Ascending aorta (tissue), 2 donors: ENCODE measurements around the gene AGAP5. TPM values are rescaled to one million over a fixed set of nuclear protein-coding genes. Genes with fewer than 3 reads are reported as not detected.
"Not testable (repeated sequence)": the region's sequence is repeated elsewhere in the genome, so short reads cannot be mapped to it uniquely, and the experiment has no call there.

Experiments used
- DNase-seq, 2 donors: peaks; one replicate each; pipeline ENCODE4 v3.0.0-alpha.2; 2019; ENCODE audit warnings: low spot score in 2 of 2
- H3K27ac ChIP-seq, 2 donors: fragments of 200-600 bp; sonication (generic); one replicate each; pipeline ENCODE4 v1.5.1; 2016 to 2017; ENCODE audit warnings: mild to moderate bottlenecking in 1 of 2
- H3K27me3 ChIP-seq: fragments of 200-600 bp; sonication (generic); one replicate; pipeline ENCODE4 v1.5.1; 2017
- H3K36me3 ChIP-seq, 2 donors: fragments of 200-600 bp; sonication (generic); one replicate each; pipeline ENCODE4 v1.5.1; 2016
- H3K4me1 ChIP-seq, 2 donors: fragments of 200-600 bp; sonication (generic); one replicate each; pipeline ENCODE4 v1.5.1; 2016 to 2017; ENCODE audit warnings: mild to moderate bottlenecking in 1 of 2
- H3K4me3 ChIP-seq, 2 donors: fragments of 200-600 bp; sonication (generic); one replicate each; pipeline ENCODE4 v1.5.1; 2016 to 2017; ENCODE audit warnings: mild to moderate bottlenecking in 1 of 2
- H3K9me3 ChIP-seq, 2 donors: fragments of 200-600 bp; sonication (generic); one replicate each; pipeline ENCODE4 v1.5.1; 2016
- intact Hi-C: fragments of 100-400 bp; cut with DNase I; formaldehyde crosslinking; loops from one replicate; pipeline ENCODE4 v1.15.1; 2023
- total RNA-seq: library from RNA; depleted of rRNA; stranded (reverse); fragments of >200 nt; gene quantifications from one replicate; pipeline ENCODE4 v1.1.0, GENCODE V29; 2016

AGAP5 gene
- total RNA-seq, 1 donor from 2014 or later, result 0.32 TPM

GRCh38 chr10:73711683-73712082 lies 13.8 kb upstream of the AGAP5 start:
- intact Hi-C loops, H3K4me1 ChIP-seq, H3K9me3 ChIP-seq, H3K27me3 ChIP-seq, H3K4me3 ChIP-seq, DNase-seq, H3K27ac ChIP-seq: not testable (repeated sequence)
- peaks cover 22 to 25% of the 10 kb centered on the region in 2 donors for H3K36me3 ChIP-seq

GRCh38 chr10:73708122-73708521 lies 10.2 kb upstream of the AGAP5 start:
- H3K9me3 ChIP-seq, H3K27ac ChIP-seq, H3K4me1 ChIP-seq, H3K4me3 ChIP-seq, DNase-seq, H3K27me3 ChIP-seq, intact Hi-C loops: not testable (repeated sequence)
- peaks cover 4 to 13% of the 10 kb centered on the region in 2 donors for H3K36me3 ChIP-seq

- DNase-seq, intact Hi-C loops, H3K36me3 ChIP-seq, H3K4me1 ChIP-seq, H3K4me3 ChIP-seq, H3K9me3 ChIP-seq, H3K27ac ChIP-seq, H3K27me3 ChIP-seq: not testable (repeated sequence)
Measured at GRCh38 chr10:73707628-73708027, 9.7 kb upstream of the AGAP5 start.

GRCh38 chr10:73706488-73706887 lies 8.6 kb upstream of the AGAP5 start:
- H3K36me3 ChIP-seq, H3K9me3 ChIP-seq, H3K27me3 ChIP-seq, intact Hi-C loops, H3K27ac ChIP-seq, H3K4me1 ChIP-seq, DNase-seq, H3K4me3 ChIP-seq: not testable (repeated sequence)

- H3K9me3 ChIP-seq, H3K4me1 ChIP-seq, H3K36me3 ChIP-seq, H3K27ac ChIP-seq, intact Hi-C loops, H3K4me3 ChIP-seq, H3K27me3 ChIP-seq, DNase-seq: not testable (repeated sequence)
Measured at GRCh38 chr10:73705506-73706072, 7.7 kb upstream of the AGAP5 start.

GRCh38 chr10:73703924-73704323 lies 6.0 kb upstream of the AGAP5 start:
- H3K9me3 ChIP-seq, H3K36me3 ChIP-seq, H3K27ac ChIP-seq, H3K4me3 ChIP-seq, H3K4me1 ChIP-seq, intact Hi-C loops, H3K27me3 ChIP-seq, DNase-seq: not testable (repeated sequence)

GRCh38 chr10:73698819-73699218 lies 910 bp upstream of the AGAP5 start:
- H3K36me3 ChIP-seq, H3K4me3 ChIP-seq, H3K27ac ChIP-seq, H3K4me1 ChIP-seq, DNase-seq, H3K27me3 ChIP-seq, intact Hi-C loops, H3K9me3 ChIP-seq: not testable (repeated sequence)

- H3K4me3 ChIP-seq, H3K27ac ChIP-seq, H3K27me3 ChIP-seq, H3K9me3 ChIP-seq, intact Hi-C loops, DNase-seq, H3K36me3 ChIP-seq, H3K4me1 ChIP-seq: not testable (repeated sequence)
Measured at GRCh38 chr10:73695302-73695701, 2.6 kb downstream of the AGAP5 start.

- H3K36me3 ChIP-seq, H3K4me1 ChIP-seq, H3K9me3 ChIP-seq, intact Hi-C loops, H3K27ac ChIP-seq, DNase-seq, H3K4me3 ChIP-seq, H3K27me3 ChIP-seq: not testable (repeated sequence)
Measured at GRCh38 chr10:73690755-73691154, 7.2 kb downstream of the AGAP5 start.

GRCh38 chr10:73689596-73689995 lies 8.3 kb downstream of the AGAP5 start:
- H3K27ac ChIP-seq, H3K4me3 ChIP-seq, DNase-seq, H3K4me1 ChIP-seq, H3K9me3 ChIP-seq, intact Hi-C loops, H3K27me3 ChIP-seq, H3K36me3 ChIP-seq: not testable (repeated sequence)

GRCh38 chr10:73687641-73688040 lies 10.3 kb downstream of the AGAP5 start:
- H3K27me3 ChIP-seq, intact Hi-C loops, H3K4me3 ChIP-seq, H3K9me3 ChIP-seq, H3K27ac ChIP-seq, H3K4me1 ChIP-seq, DNase-seq, H3K36me3 ChIP-seq: not testable (repeated sequence)

- H3K36me3 ChIP-seq, DNase-seq, H3K4me3 ChIP-seq, H3K4me1 ChIP-seq, H3K27me3 ChIP-seq, intact Hi-C loops, H3K27ac ChIP-seq, H3K9me3 ChIP-seq: not testable (repeated sequence)
Measured at GRCh38 chr10:73674546-73674945, 23.4 kb downstream of the AGAP5 start.

GRCh38 chr10:73668378-73668777 lies 29.5 kb downstream of the AGAP5 start:
- H3K27me3 ChIP-seq, DNase-seq, H3K4me3 ChIP-seq, H3K27ac ChIP-seq, H3K9me3 ChIP-seq, H3K4me1 ChIP-seq, intact Hi-C loops, H3K36me3 ChIP-seq: not testable (repeated sequence)

- H3K27ac ChIP-seq, DNase-seq, H3K36me3 ChIP-seq, H3K4me1 ChIP-seq, H3K4me3 ChIP-seq, H3K27me3 ChIP-seq, intact Hi-C loops, H3K9me3 ChIP-seq: not testable (repeated sequence)
Measured at GRCh38 chr10:73666153-73666809, 31.6 kb downstream of the AGAP5 start.

GRCh38 chr10:73665581-73665980 lies 32.3 kb downstream of the AGAP5 start:
- intact Hi-C loops, H3K9me3 ChIP-seq, H3K36me3 ChIP-seq, H3K4me3 ChIP-seq, H3K27ac ChIP-seq, H3K27me3 ChIP-seq, H3K4me1 ChIP-seq, DNase-seq: not testable (repeated sequence)
